H9 (cell line): ENCODE results near the gene KL. TPM values are rescaled to one million over a fixed set of nuclear protein-coding genes. Genes with fewer than 3 reads are reported as not detected.

Source experiments
- DNase-seq: peaks from one replicate; pipeline ENCODE4 v3.0.0-alpha.2; 2017
- H2AFZ ChIP-seq: one replicate; pipeline ENCODE4 v1.6.1; 2013; ENCODE audit warnings: mild to moderate bottlenecking, low read length, control low read depth, moderate library complexity
- H2AK5ac ChIP-seq: 2 replicates; pipeline ENCODE4 v1.6.1; 2013; ENCODE audit warnings: low read length, control low read depth, mixed read lengths; ENCODE audit not compliant: insufficient read length
- H2BK120ac ChIP-seq: one replicate; pipeline ENCODE4 v1.6.1; 2013; ENCODE audit warnings: low read depth, mild to moderate bottlenecking, low read length, control low read depth, inconsistent platforms; ENCODE audit not compliant: poor library complexity, severe bottlenecking
- H2BK12ac ChIP-seq: 2 replicates; pipeline ENCODE4 v1.6.1; 2013; ENCODE audit warnings: low read length, control low read depth, mixed read lengths, low read depth; ENCODE audit not compliant: insufficient read length
- H2BK15ac ChIP-seq: 2 replicates; pipeline ENCODE4 v1.6.1; 2013; ENCODE audit warnings: low read depth, low read length, control low read depth
- H2BK20ac ChIP-seq: one replicate; pipeline ENCODE4 v1.6.1; 2013; ENCODE audit warnings: low read depth, mild to moderate bottlenecking, low read length, control low read depth, inconsistent platforms; ENCODE audit not compliant: poor library complexity, severe bottlenecking
- H2BK5ac ChIP-seq: 2 replicates; pipeline ENCODE4 v1.6.1; 2013; ENCODE audit warnings: low read length, control low read depth, mixed read lengths; ENCODE audit not compliant: insufficient read length
- H3K14ac ChIP-seq: 2 replicates; pipeline ENCODE4 v1.6.1; 2013; ENCODE audit warnings: low read length, control low read depth; ENCODE audit not compliant: insufficient read depth
- H3K18ac ChIP-seq: 2 replicates; pipeline ENCODE4 v1.6.1; 2013; ENCODE audit warnings: low read depth, mild to moderate bottlenecking, mixed read lengths, low read length, control low read depth; ENCODE audit not compliant: insufficient read length
- H3K23ac ChIP-seq: 2 replicates; pipeline ENCODE4 v1.6.1; 2013; ENCODE audit warnings: low read length, control low read depth, mixed read lengths, low read depth; ENCODE audit not compliant: insufficient read length
- H3K23me2 ChIP-seq: 2 replicates; pipeline ENCODE4 v1.6.1; 2013; ENCODE audit warnings: low read depth, mild to moderate bottlenecking, mixed read lengths, low read length, control low read depth; ENCODE audit not compliant: insufficient read length, poor library complexity, severe bottlenecking
- H3K27ac ChIP-seq: 2 replicates; pipeline ENCODE4 v1.5.1; 2013; ENCODE audit warnings: low read length, control low read depth, mixed read lengths, low read depth; ENCODE audit not compliant: insufficient read length
- H3K27me3 ChIP-seq: 2 replicates; pipeline ENCODE4 v1.6.1; 2013; ENCODE audit warnings: low read length, control low read depth, inconsistent platforms; ENCODE audit not compliant: insufficient read depth
- H3K4ac ChIP-seq: 2 replicates; pipeline ENCODE4 v1.6.1; 2013; ENCODE audit warnings: low read depth, mild to moderate bottlenecking, control low read depth, inconsistent platforms, low read length, moderate library complexity
- H3K4me1 ChIP-seq: 2 replicates; pipeline ENCODE4 v1.6.1; 2013; ENCODE audit warnings: low read length, control low read depth, inconsistent platforms; ENCODE audit not compliant: insufficient read depth
- H3K4me2 ChIP-seq: 2 replicates; pipeline ENCODE4 v1.6.1; 2013; ENCODE audit warnings: low read length, control low read depth, mixed read lengths; ENCODE audit not compliant: insufficient read length, insufficient read depth
- H3K56ac ChIP-seq: 2 replicates; pipeline ENCODE4 v1.6.1; 2013; ENCODE audit warnings: low read depth, mild to moderate bottlenecking, mixed read lengths, low read length, control low read depth; ENCODE audit not compliant: insufficient read length
- H3K79me1 ChIP-seq: 2 replicates; pipeline ENCODE4 v1.6.1; 2013; ENCODE audit warnings: low read depth, mild to moderate bottlenecking, moderate library complexity, low read length, control low read depth, inconsistent platforms; ENCODE audit not compliant: insufficient read depth, poor library complexity, severe bottlenecking
- H3K79me2 ChIP-seq: 2 replicates; pipeline ENCODE4 v1.6.1; 2013; ENCODE audit warnings: low read length, control low read depth, inconsistent platforms; ENCODE audit not compliant: insufficient read depth
- H3K9ac ChIP-seq: 2 replicates; pipeline ENCODE4 v1.6.1; 2013; ENCODE audit warnings: low read length, control low read depth, mixed read lengths; ENCODE audit not compliant: insufficient read length; ENCODE audit errors: extremely low read depth
- H3K9me3 ChIP-seq: one replicate; pipeline ENCODE4 v1.6.1; 2013; ENCODE audit warnings: low read depth, low read length, inconsistent platforms; ENCODE audit not compliant: control insufficient read depth
- H3T11ph ChIP-seq: one replicate; pipeline ENCODE4 v1.6.1; 2013; ENCODE audit warnings: mild to moderate bottlenecking, low read length, control low read depth, inconsistent platforms
- H4K20me1 ChIP-seq: one replicate; pipeline ENCODE4 v1.6.1; 2013; ENCODE audit not compliant: control insufficient read depth, insufficient read length, insufficient read depth
- H4K5ac ChIP-seq: 2 replicates; pipeline ENCODE4 v1.6.1; 2013; ENCODE audit warnings: low read depth, mild to moderate bottlenecking, mixed read lengths, low read length, control low read depth; ENCODE audit not compliant: insufficient read length
- H4K8ac ChIP-seq: replicated peaks from 2 replicates; pipeline ENCODE4 v1.6.1; 2013; ENCODE audit warnings: low read length, control low read depth, mixed read lengths, low read depth; ENCODE audit not compliant: insufficient read length
- H4K91ac ChIP-seq: 2 replicates; pipeline ENCODE4 v1.6.1; 2013; ENCODE audit warnings: low read depth, mild to moderate bottlenecking, moderate library complexity, mixed read lengths, low read length, control low read depth; ENCODE audit not compliant: insufficient read length
- H3K27ac Mint-ChIP-seq, 3 experiments: 2 replicates in 2 of 3; 3 replicates in 1 of 3; pipeline ENCODE4 v1.8.0; 2020 to 2021; ENCODE audit warnings: mixed read lengths in 3 of 3, mild to moderate bottlenecking in 1 of 3, moderate library complexity in 1 of 3
- H3K27me3 Mint-ChIP-seq: 2 replicates; pipeline ENCODE4 v1.8.0; 2021; ENCODE audit warnings: low read depth, mild to moderate bottlenecking, moderate library complexity, mixed read lengths
- H3K36me3 Mint-ChIP-seq, 3 experiments: 2 replicates in 2 of 3; 3 replicates in 1 of 3; pipeline ENCODE4 v1.8.0; 2020 to 2021; ENCODE audit warnings: low read depth in 3 of 3, mixed read lengths in 3 of 3; ENCODE audit not compliant: insufficient read depth in 1 of 3
- H3K4me1 Mint-ChIP-seq, 2 experiments: 2 replicates each; pipeline ENCODE4 v1.8.0; 2020; ENCODE audit warnings: mixed read lengths in 2 of 2
- H3K4me3 Mint-ChIP-seq, 2 experiments: 2 replicates in 1 of 2; 3 replicates in 1 of 2; pipeline ENCODE4 v1.8.0; 2020 to 2021; ENCODE audit warnings: mild to moderate bottlenecking in 2 of 2, mixed read lengths in 2 of 2, moderate library complexity in 1 of 2
- H3K9me3 Mint-ChIP-seq, 2 experiments: 2 replicates in 1 of 2; 3 replicates in 1 of 2; pipeline ENCODE4 v1.8.0; 2020; ENCODE audit warnings: mild to moderate bottlenecking in 2 of 2, mixed read lengths in 2 of 2, moderate library complexity in 1 of 2
- WGBS: extraction: QIAGEN DNeasy Blood & Tissue Kit; methylation state at CpG from one replicate; pipeline ENCODE4 v1.1.7; 2013; ENCODE audit warnings: missing lambda C conversion rate, low lambda C conversion rate, mixed read lengths; ENCODE audit not compliant: insufficient read length; ENCODE audit errors: extremely low coverage; 5-methylcytosine and 5-hydroxymethylcytosine counted together
- total RNA-seq: library from RNA; stranded (reverse); gene quantifications from 2 replicates; pipeline ENCODE4 v1.2.1, GENCODE V29; 2021
- TF ChIP-seq, protein P1 (sequence below): fragments of 200-600 bp; sonication (generic); conservative IDR thresholded peaks from 3 replicates; pipeline ENCODE4 v1.8.0; 2021; ENCODE audit warnings: antibody characterized with exemption, mild to moderate bottlenecking

Gene KL
- total RNA-seq, 1 experiment from 2014 or later: not detected

DNA sequence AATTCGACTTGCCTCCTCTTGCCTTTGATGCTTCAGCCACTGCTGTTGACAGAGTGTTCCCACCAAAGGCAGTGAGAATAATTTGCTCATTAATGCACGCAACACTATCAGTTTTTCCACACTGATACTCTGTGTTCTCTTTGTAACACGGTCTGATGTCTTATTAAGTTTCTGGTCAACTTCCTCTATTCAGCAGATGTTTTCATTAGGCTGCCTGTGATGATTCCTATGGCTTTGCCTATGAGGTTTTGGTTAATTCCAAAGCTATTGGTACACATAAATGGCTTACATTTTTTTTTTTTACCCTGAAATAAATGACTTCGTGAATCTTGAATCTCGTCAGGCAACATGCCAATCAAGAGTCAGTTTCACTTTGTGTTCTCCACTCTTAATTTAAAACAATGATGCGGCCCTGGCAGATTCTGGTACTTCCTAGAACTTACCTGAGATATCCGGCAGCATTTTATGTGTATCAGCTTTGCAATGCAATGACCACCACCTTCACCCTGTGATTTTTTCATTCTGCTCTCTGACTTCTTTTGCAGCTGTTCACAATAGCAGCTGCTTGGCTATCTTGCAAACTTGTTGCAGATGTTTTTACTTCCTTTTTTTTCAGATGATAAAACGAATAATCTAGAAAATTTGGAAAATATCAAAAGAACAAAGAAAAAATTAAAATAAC lies 27.5 kb upstream of the KL start:
- no peak overlapping the region for H3K9ac ChIP-seq
- no peak overlapping the region for H2BK15ac ChIP-seq
- no peaks in the 10 kb centered on the region for H3K23me2 ChIP-seq
- H4K8ac ChIP-seq: no peak overlapping the region
- no peaks in the 10 kb centered on the region for H3K4me1 ChIP-seq
- no peak overlapping the region for H3K27ac ChIP-seq
- no peak overlapping the region for H4K91ac ChIP-seq
- H2BK120ac ChIP-seq: no peak overlapping the region
- Mint-ChIP-seq H3K27ac (no peak overlapping the region), H3K36me3 (no peaks in the 10 kb centered on the region), H3K4me3 (no peak overlapping the region), H3K4me1 (no peaks in the 10 kb centered on the region), H3K27me3 (peaks cover 4% of the 10 kb centered on the region), H3K9me3 (peaks cover 3% of the 10 kb centered on the region in 2 experiments; a peak in 2 of 5 replicates)
- H4K20me1 ChIP-seq: no peaks in the 10 kb centered on the region
- H2BK12ac ChIP-seq: no peak overlapping the region
- H3T11ph ChIP-seq: no peak overlapping the region
- H3K4me2 ChIP-seq: no peak overlapping the region
- no peaks in the 10 kb centered on the region for H3K79me2 ChIP-seq
- no peak for DNase-seq
- no CpG with 5 or more reads among the region's 8 CpGs for WGBS
- H3K4ac ChIP-seq: no peak overlapping the region
- no peak overlapping the region for H3K18ac ChIP-seq
- H3K9me3 ChIP-seq: no peaks in the 10 kb centered on the region
- no peak overlapping the region for H2AFZ ChIP-seq
- H3K27me3 ChIP-seq: no peaks in the 10 kb centered on the region
- no peak overlapping the region for H2AK5ac ChIP-seq
- H4K5ac ChIP-seq: no peak overlapping the region
- H3K56ac ChIP-seq: no peak overlapping the region
- H3K79me1 ChIP-seq: no peaks in the 10 kb centered on the region
- H2BK5ac ChIP-seq: no peak overlapping the region
- H3K14ac ChIP-seq: no peak overlapping the region
- no peak overlapping the region for H3K23ac ChIP-seq
- TF ChIP-seq, protein P1, sequence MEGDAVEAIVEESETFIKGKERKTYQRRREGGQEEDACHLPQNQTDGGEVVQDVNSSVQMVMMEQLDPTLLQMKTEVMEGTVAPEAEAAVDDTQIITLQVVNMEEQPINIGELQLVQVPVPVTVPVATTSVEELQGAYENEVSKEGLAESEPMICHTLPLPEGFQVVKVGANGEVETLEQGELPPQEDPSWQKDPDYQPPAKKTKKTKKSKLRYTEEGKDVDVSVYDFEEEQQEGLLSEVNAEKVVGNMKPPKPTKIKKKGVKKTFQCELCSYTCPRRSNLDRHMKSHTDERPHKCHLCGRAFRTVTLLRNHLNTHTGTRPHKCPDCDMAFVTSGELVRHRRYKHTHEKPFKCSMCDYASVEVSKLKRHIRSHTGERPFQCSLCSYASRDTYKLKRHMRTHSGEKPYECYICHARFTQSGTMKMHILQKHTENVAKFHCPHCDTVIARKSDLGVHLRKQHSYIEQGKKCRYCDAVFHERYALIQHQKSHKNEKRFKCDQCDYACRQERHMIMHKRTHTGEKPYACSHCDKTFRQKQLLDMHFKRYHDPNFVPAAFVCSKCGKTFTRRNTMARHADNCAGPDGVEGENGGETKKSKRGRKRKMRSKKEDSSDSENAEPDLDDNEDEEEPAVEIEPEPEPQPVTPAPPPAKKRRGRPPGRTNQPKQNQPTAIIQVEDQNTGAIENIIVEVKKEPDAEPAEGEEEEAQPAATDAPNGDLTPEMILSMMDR: no peak
- H2BK20ac ChIP-seq: no peak overlapping the region
